Mesothelial cell of epicardium (in vitro differentiated cells): ENCODE results near the gene TMEM38A. TPM values are rescaled to one million over a fixed set of nuclear protein-coding genes. Genes with fewer than 3 reads are reported as not detected.
A peak's percentile ranks its signal among the peaks of the same experiment; 100 is the strongest.

Source experiments
- DNase-seq, 2 experiments: peaks; one replicate each; pipeline ENCODE4 v3.0.0; 2021; ENCODE audit warnings: low spot score in 2 of 2; ENCODE audit not compliant: unreplicated experiment in 2 of 2
- H3K27ac Mint-ChIP-seq: 2 replicates; pipeline ENCODE4 v1.8.0; 2021; ENCODE audit warnings: mixed read lengths
- H3K27me3 Mint-ChIP-seq: 2 replicates; pipeline ENCODE4 v1.8.0; 2021; ENCODE audit warnings: low read depth, mixed read lengths
- H3K36me3 Mint-ChIP-seq: 2 replicates; pipeline ENCODE4 v1.8.0; 2021; ENCODE audit warnings: mixed read lengths
- H3K4me1 Mint-ChIP-seq: 2 replicates; pipeline ENCODE4 v1.8.0; 2021; ENCODE audit warnings: mixed read lengths
- H3K4me3 Mint-ChIP-seq: 2 replicates; pipeline ENCODE4 v1.8.0; 2021; ENCODE audit warnings: mild to moderate bottlenecking, moderate library complexity, mixed read lengths
- H3K9me3 Mint-ChIP-seq: 2 replicates; pipeline ENCODE4 v1.8.0; 2021; ENCODE audit warnings: mixed read lengths
- CTCF ChIP-seq: fragments of 200-600 bp; sonication (generic); IDR thresholded peaks from one replicate; pipeline ENCODE4 v1.5.0; 2021; ENCODE audit warnings: antibody characterized with exemption; ENCODE audit not compliant: unreplicated experiment
- total RNA-seq: library from RNA; stranded (reverse); gene quantifications from 3 replicates; pipeline ENCODE4 v1.2.1, GENCODE V29; 2021

Gene TMEM38A
- total RNA-seq, 1 donor from 2014 or later = 5.7 TPM

DNA sequence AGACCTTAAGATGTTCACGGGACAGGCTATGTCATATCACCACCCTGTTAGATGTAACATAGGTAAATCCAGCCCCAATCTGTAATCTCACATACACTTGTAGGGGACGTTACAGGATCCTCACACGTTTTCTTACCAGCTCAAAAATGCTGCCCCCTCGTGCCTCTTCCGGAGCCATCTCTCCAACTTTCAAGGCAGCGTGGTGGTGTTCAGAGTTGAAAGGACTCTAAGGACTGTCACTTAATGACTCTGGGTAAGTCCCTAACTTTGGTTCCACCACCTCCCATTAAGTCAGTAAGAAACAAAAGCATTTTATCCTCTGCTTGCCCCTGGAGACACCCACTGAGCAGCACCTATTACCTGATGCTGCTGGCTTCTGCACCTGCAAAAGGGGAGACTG is 37.4 kb upstream of the TMEM38A start:
- H3K27ac Mint-ChIP-seq = no peak overlapping the region
- no peak for TF ChIP-seq CTCF

DNA sequence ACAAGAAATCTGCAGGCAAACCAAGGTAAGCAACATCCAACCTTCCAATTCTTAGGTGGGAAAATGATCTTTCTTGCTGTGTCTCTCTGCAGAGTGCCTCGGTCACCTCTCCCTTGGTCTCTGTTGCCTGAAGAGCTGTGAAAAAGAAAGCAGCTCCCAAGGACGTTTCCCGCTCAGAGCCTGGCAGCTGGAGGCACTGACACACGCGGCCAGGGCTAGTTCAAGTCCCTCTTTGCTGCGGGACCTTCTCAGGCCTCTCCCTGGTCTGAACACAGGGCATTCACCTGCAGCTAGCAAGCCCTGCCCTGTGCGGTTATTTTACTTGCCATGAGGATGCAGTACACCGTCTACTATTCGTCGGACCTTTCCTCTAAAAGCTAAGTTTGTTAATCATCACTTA is 36.7 kb upstream of the TMEM38A start:
- Mint-ChIP-seq H3K27me3 (no peaks in the 10 kb centered on the region), H3K4me1 (peaks cover 23% of the 10 kb centered on the region), H3K9me3 (no peaks in the 10 kb centered on the region), H3K36me3 (no peaks in the 10 kb centered on the region), H3K4me3 (no peak overlapping the region), H3K27ac (no peak overlapping the region)
- TF ChIP-seq CTCF = no peak
- no peak for DNase-seq

More for the DNA sequence above, 37.4 kb upstream of the TMEM38A start:
- no peak for DNase-seq
- no peaks in the 10 kb centered on the region for H3K9me3 Mint-ChIP-seq
- H3K36me3 Mint-ChIP-seq = no peaks in the 10 kb centered on the region
- H3K4me3 Mint-ChIP-seq = no peak overlapping the region
- H3K27me3 Mint-ChIP-seq = no peaks in the 10 kb centered on the region
- peaks cover 18% of the 10 kb centered on the region for H3K4me1 Mint-ChIP-seq

GRCh38 chr19:16625163-16625958 is 35.6 kb upstream of the TMEM38A start:
- DNase-seq = no peak
- TF ChIP-seq CTCF = no peak
- Mint-ChIP-seq H3K36me3 (no peaks in the 10 kb centered on the region), H3K9me3 (no peaks in the 10 kb centered on the region), H3K27ac (no peak overlapping the region), H3K4me3 (peak overlapping the region; percentile 96), H3K27me3 (no peaks in the 10 kb centered on the region), H3K4me1 (peaks cover 26% of the 10 kb centered on the region)

DNA sequence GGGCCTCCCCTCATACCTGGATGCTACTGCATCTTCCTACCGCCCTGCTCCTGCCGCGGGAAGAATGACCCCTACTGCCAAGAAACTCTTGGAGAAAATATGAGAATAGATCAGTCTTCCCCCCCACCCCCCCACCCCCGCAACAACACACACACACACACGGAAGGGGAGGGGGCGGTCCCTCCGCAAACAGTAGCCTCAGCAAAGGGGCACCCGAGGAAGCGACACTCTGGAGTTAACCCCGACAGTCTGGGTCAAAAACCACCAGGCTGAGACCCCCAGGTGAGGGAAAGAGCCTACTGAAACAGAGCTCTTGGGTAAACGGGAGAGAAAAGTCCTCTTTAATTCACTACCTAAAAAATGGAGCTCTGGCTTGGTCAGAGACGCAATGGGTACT is 34.1 kb upstream of the TMEM38A start:
- Mint-ChIP-seq H3K4me1 (peaks cover 26% of the 10 kb centered on the region), H3K27me3 (no peaks in the 10 kb centered on the region), H3K4me3 (peak overlapping the region; percentile 96), H3K27ac (peak overlapping the region; percentile 96), H3K36me3 (peaks cover 6% of the 10 kb centered on the region), H3K9me3 (no peaks in the 10 kb centered on the region)
- no peak for DNase-seq
- TF ChIP-seq CTCF = no peak

DNA sequence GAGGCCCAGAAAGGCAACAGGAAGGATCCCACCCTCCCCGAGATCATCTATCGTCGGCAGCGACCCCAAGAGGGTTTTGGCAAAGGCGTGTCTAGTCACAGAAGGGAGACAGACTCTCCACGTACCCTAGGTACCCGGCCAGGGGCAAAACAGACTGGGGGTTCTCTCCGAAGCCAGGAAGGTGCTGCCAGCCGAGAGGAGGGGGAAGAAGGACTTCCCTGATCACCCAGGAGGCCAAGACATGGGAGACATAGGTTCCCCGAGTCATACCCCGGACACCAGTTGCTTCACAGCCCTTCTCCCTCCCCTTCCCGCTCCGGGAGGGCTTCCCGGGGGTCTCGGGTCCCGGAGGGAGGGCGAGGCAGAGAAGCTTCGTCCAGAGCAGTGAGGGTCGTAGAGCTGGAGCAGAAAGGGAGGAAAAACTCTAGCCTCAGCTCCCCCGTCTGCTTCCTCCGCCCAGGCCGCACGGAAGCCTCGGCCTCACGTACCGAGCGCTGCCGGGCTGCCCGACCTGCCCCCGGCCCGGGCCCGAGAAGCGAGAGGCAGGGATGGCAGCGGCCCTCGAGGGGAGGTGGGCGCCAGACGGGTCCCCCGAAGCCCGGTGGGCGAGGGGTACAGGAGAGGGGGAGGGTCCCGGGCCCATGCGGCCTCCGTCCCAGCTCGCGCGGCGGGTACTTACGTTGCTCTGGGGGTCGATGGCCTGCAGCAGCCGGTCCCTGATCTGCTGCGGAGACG is 33.6 kb upstream of the TMEM38A start:
- TF ChIP-seq CTCF = no peak
- peak overlapping the region; percentile 96 for H3K27ac Mint-ChIP-seq
- DNase-seq = peak in 1 of 2 experiments; percentile 57
- no peaks in the 10 kb centered on the region for H3K9me3 Mint-ChIP-seq
- peaks cover 9% of the 10 kb centered on the region for H3K36me3 Mint-ChIP-seq
- no peaks in the 10 kb centered on the region for H3K27me3 Mint-ChIP-seq
- H3K4me1 Mint-ChIP-seq = peaks cover 26% of the 10 kb centered on the region
- H3K4me3 Mint-ChIP-seq = peak overlapping the region; percentile 96
